ENCODE data around the gene LEMD2. TPM values are rescaled to one million over a fixed set of nuclear protein-coding genes. Genes with fewer than 3 reads are reported as not detected.

LEMD2 gene
- polyA plus RNA-seq, 1 donor (not counting 4 experiments of a cell fraction or from before 2014, with no cell fraction given), result 48.6 TPM

- H2AFZ ChIP-seq (ENCODE audit: control insufficient read depth, low read length), result no peak overlapping the region
- DNase-seq (ENCODE audit: low read depth, low spot score), result no peak
- dilution Hi-C loops (cut with MboI; ENCODE audit: extremely low pct_ligation_motif_present, low sequenced_read_pairs), result no loop called here
- H3K9ac ChIP-seq (ENCODE audit: control insufficient read depth, extremely low read depth, insufficient read depth, low read length), result no peak overlapping the region
- no peaks in the 10 kb centered on the region for H4K20me1 ChIP-seq (ENCODE audit: control insufficient read depth, extremely low read depth, insufficient read depth, low read length)
- H3K36me3 ChIP-seq (ENCODE audit: control insufficient read depth in 2 of 2, extremely low read depth in 1 of 2, insufficient read depth in 2 of 2, low read length in 2 of 2), result no peaks in the 10 kb centered on the region
- H3K27ac ChIP-seq (ENCODE audit: control insufficient read depth, insufficient read depth, low read length), result no peak overlapping the region
- no peaks in the 10 kb centered on the region for H3K27me3 ChIP-seq (ENCODE audit: control insufficient read depth, extremely low read depth, insufficient read depth, low read length)
- H3K9me1 ChIP-seq (ENCODE audit: control insufficient read depth, extremely low read depth, insufficient read depth, low read length), result no peaks in the 10 kb centered on the region
- no peak overlapping the region for H3K4me3 ChIP-seq (ENCODE audit: control insufficient read depth in 2 of 3, extremely low read depth in 1 of 3, insufficient read depth in 2 of 3, low read depth in 1 of 3, low read length in 3 of 3)
- H3K4me2 ChIP-seq (ENCODE audit: control insufficient read depth, extremely low read depth, insufficient read depth, low read depth, low read length), result no peak overlapping the region
- H3K4me1 ChIP-seq (ENCODE audit: control insufficient read depth, extremely low read depth, insufficient read depth, low read length), result no peaks in the 10 kb centered on the region
- TF ChIP-seq CTCF (optimal IDR thresholded peaks at IDR 0.05 in 1 of 3, IDR thresholded peaks at IDR 0.05 in 1 of 3, conservative IDR thresholded peaks at IDR 0.05 in 1 of 3; ENCODE audit: extremely low read depth in 1 of 3, insufficient read depth in 2 of 3, low read length in 3 of 3) (no peak), EZH2 (IDR thresholded peaks at IDR 0.05; ENCODE audit: low read length) (no peak)
- FAIRE-seq, result no peak
- H3K79me2 ChIP-seq (ENCODE audit: control insufficient read depth, insufficient read depth, low read length), result no peaks in the 10 kb centered on the region
- no peaks in the 10 kb centered on the region for H3K9me3 ChIP-seq (ENCODE audit: control insufficient read depth, low read depth, low read length)
Observed at GRCh38 chr6:33799454-33800113, 10.7 kb upstream of the LEMD2 start.

GRCh38 chr6:33798343-33798848 lies 9.5 kb upstream of the LEMD2 start:
- Histone ChIP-seq H3K79me2 (ENCODE audit: control insufficient read depth, insufficient read depth, low read length) (no peaks in the 10 kb centered on the region), H3K4me1 (ENCODE audit: control insufficient read depth, extremely low read depth, insufficient read depth, low read length) (no peaks in the 10 kb centered on the region), H3K9me3 (ENCODE audit: control insufficient read depth, low read depth, low read length) (no peaks in the 10 kb centered on the region), H4K20me1 (ENCODE audit: control insufficient read depth, extremely low read depth, insufficient read depth, low read length) (no peaks in the 10 kb centered on the region), H3K4me3 (ENCODE audit: control insufficient read depth in 2 of 3, extremely low read depth in 1 of 3, insufficient read depth in 2 of 3, low read depth in 1 of 3, low read length in 3 of 3) (no peak overlapping the region), H2AFZ (ENCODE audit: control insufficient read depth, low read length) (no peak overlapping the region), H3K9ac (ENCODE audit: control insufficient read depth, extremely low read depth, insufficient read depth, low read length) (no peak overlapping the region), H3K9me1 (ENCODE audit: control insufficient read depth, extremely low read depth, insufficient read depth, low read length) (no peaks in the 10 kb centered on the region), H3K27me3 (ENCODE audit: control insufficient read depth, extremely low read depth, insufficient read depth, low read length) (peaks cover 3% of the 10 kb centered on the region), H3K27ac (ENCODE audit: control insufficient read depth, insufficient read depth, low read length) (no peak overlapping the region), H3K4me2 (ENCODE audit: control insufficient read depth, extremely low read depth, insufficient read depth, low read depth, low read length) (no peak overlapping the region), H3K36me3 (ENCODE audit: control insufficient read depth in 2 of 2, extremely low read depth in 1 of 2, insufficient read depth in 2 of 2, low read length in 2 of 2) (no peaks in the 10 kb centered on the region)
- TF ChIP-seq EZH2 (IDR thresholded peaks at IDR 0.05; ENCODE audit: low read length), result no peak
- TF ChIP-seq CTCF (optimal IDR thresholded peaks at IDR 0.05 in 1 of 3, IDR thresholded peaks at IDR 0.05 in 1 of 3, conservative IDR thresholded peaks at IDR 0.05 in 1 of 3; ENCODE audit: extremely low read depth in 1 of 3, insufficient read depth in 2 of 3, low read length in 3 of 3), result no peak
- FAIRE-seq, result no peak
- DNase-seq (ENCODE audit: low read depth, low spot score), result no peak
- dilution Hi-C loops (cut with MboI; ENCODE audit: extremely low pct_ligation_motif_present, low sequenced_read_pairs), result no loop called here

All from keratinocyte (primary cell).